ENCODE data around the gene ST14. TPM values are rescaled to one million over a fixed set of nuclear protein-coding genes. Genes with fewer than 3 reads are reported as not detected.

Gene ST14
- polyA plus RNA-seq, 1 donor (not counting 4 experiments of a cell fraction or from before 2014, with no cell fraction given): 45.8 TPM

GRCh38 chr11:130139401-130139800, 20.2 kb upstream of the ST14 start:
- Histone ChIP-seq H3K4me2 (ENCODE audit: control insufficient read depth, extremely low read depth, insufficient read depth, low read depth, low read length) (no peak overlapping the region), H3K4me3 (ENCODE audit: control insufficient read depth in 2 of 3, extremely low read depth in 1 of 3, insufficient read depth in 2 of 3, low read depth in 1 of 3, low read length in 3 of 3) (no peak overlapping the region), H3K36me3 (ENCODE audit: control insufficient read depth in 2 of 2, extremely low read depth in 1 of 2, insufficient read depth in 2 of 2, low read length in 2 of 2) (peaks cover 34 to 77% of the 10 kb centered on the region in 2 experiments), H4K20me1 (ENCODE audit: control insufficient read depth, extremely low read depth, insufficient read depth, low read length) (peaks cover 4% of the 10 kb centered on the region), H3K9me1 (ENCODE audit: control insufficient read depth, extremely low read depth, insufficient read depth, low read length) (peaks cover 3% of the 10 kb centered on the region), H3K4me1 (ENCODE audit: control insufficient read depth, extremely low read depth, insufficient read depth, low read length) (no peaks in the 10 kb centered on the region), H3K9ac (ENCODE audit: control insufficient read depth, extremely low read depth, insufficient read depth, low read length) (no peak overlapping the region), H3K27ac (ENCODE audit: control insufficient read depth, insufficient read depth, low read length) (no peak overlapping the region), H3K27me3 (ENCODE audit: control insufficient read depth, extremely low read depth, insufficient read depth, low read length) (no peaks in the 10 kb centered on the region), H2AFZ (ENCODE audit: control insufficient read depth, low read length) (no peak overlapping the region), H3K9me3 (ENCODE audit: control insufficient read depth, low read depth, low read length) (no peaks in the 10 kb centered on the region), H3K79me2 (ENCODE audit: control insufficient read depth, insufficient read depth, low read length) (peaks cover 1% of the 10 kb centered on the region)
- no peak for FAIRE-seq
- TF ChIP-seq EZH2 (IDR thresholded peaks at IDR 0.05; ENCODE audit: low read length) (no peak), CTCF (optimal IDR thresholded peaks at IDR 0.05 in 1 of 3, IDR thresholded peaks at IDR 0.05 in 1 of 3, conservative IDR thresholded peaks at IDR 0.05 in 1 of 3; ENCODE audit: extremely low read depth in 1 of 3, insufficient read depth in 2 of 3, low read length in 3 of 3) (no peak)
- dilution Hi-C loops (cut with MboI; ENCODE audit: extremely low pct_ligation_motif_present, low sequenced_read_pairs): loop anchor here (25.0 kb wide), 1 partner anchor 202 kb away; no protein-coding TSS in a partner anchor
- no peak for DNase-seq (ENCODE audit: low read depth, low spot score)

- TF ChIP-seq CTCF (optimal IDR thresholded peaks at IDR 0.05 in 1 of 3, IDR thresholded peaks at IDR 0.05 in 1 of 3, conservative IDR thresholded peaks at IDR 0.05 in 1 of 3; ENCODE audit: extremely low read depth in 1 of 3, insufficient read depth in 2 of 3, low read length in 3 of 3): no peak
- TF ChIP-seq EZH2 (IDR thresholded peaks at IDR 0.05; ENCODE audit: low read length): no peak
- Histone ChIP-seq H3K36me3 (ENCODE audit: control insufficient read depth in 2 of 2, extremely low read depth in 1 of 2, insufficient read depth in 2 of 2, low read length in 2 of 2) (peaks cover 24 to 61% of the 10 kb centered on the region in 2 experiments), H3K9me3 (ENCODE audit: control insufficient read depth, low read depth, low read length) (no peaks in the 10 kb centered on the region), H2AFZ (ENCODE audit: control insufficient read depth, low read length) (no peak overlapping the region), H3K27ac (ENCODE audit: control insufficient read depth, insufficient read depth, low read length) (no peak overlapping the region), H3K9ac (ENCODE audit: control insufficient read depth, extremely low read depth, insufficient read depth, low read length) (no peak overlapping the region), H4K20me1 (ENCODE audit: control insufficient read depth, extremely low read depth, insufficient read depth, low read length) (peaks cover 6% of the 10 kb centered on the region), H3K4me3 (ENCODE audit: control insufficient read depth in 2 of 3, extremely low read depth in 1 of 3, insufficient read depth in 2 of 3, low read depth in 1 of 3, low read length in 3 of 3) (no peak overlapping the region), H3K79me2 (ENCODE audit: control insufficient read depth, insufficient read depth, low read length) (peaks cover 1% of the 10 kb centered on the region), H3K4me2 (ENCODE audit: control insufficient read depth, extremely low read depth, insufficient read depth, low read depth, low read length) (no peak overlapping the region), H3K9me1 (ENCODE audit: control insufficient read depth, extremely low read depth, insufficient read depth, low read length) (peaks cover 3% of the 10 kb centered on the region), H3K4me1 (ENCODE audit: control insufficient read depth, extremely low read depth, insufficient read depth, low read length) (peaks cover 12% of the 10 kb centered on the region), H3K27me3 (ENCODE audit: control insufficient read depth, extremely low read depth, insufficient read depth, low read length) (no peaks in the 10 kb centered on the region)
- dilution Hi-C loops (cut with MboI; ENCODE audit: extremely low pct_ligation_motif_present, low sequenced_read_pairs): loop anchor here (25.0 kb wide), 1 partner anchor 204 kb away; no protein-coding TSS in a partner anchor
- DNase-seq (ENCODE audit: low read depth, low spot score) (no peak), FAIRE-seq (no peak)
Observed at GRCh38 chr11:130141561-130142341, 17.8 kb upstream of the ST14 start.

Data from keratinocyte (primary cell).